GM18907 (cell line): Measurements from ENCODE around the gene TWSG1.
"Not testable (repeated sequence)": the region's sequence is repeated elsewhere in the genome, so short reads cannot be mapped to it uniquely, and the experiment has no call there.

Experiments used
- ATAC-seq: cut with Tn5 transposase; IDR thresholded peaks from one replicate; pipeline ENCODE4 v1.9.1; 2021; ENCODE audit warnings: mild to moderate bottlenecking, moderate library complexity; ENCODE audit not compliant: unreplicated experiment

Gene TWSG1

GRCh38 chr18:9421901-9422327, 87.3 kb downstream of the TWSG1 start:
- no peak for ATAC-seq

- ATAC-seq: no peak
Observed at GRCh38 chr18:9422816-9423519, 88.4 kb downstream of the TWSG1 start.

- ATAC-seq: not testable (repeated sequence)
Observed at GRCh38 chr18:9423648-9424047, 89.1 kb downstream of the TWSG1 start.

- not testable (repeated sequence) for ATAC-seq
Observed at GRCh38 chr18:9424235-9424634, 89.7 kb downstream of the TWSG1 start.

- no peak for ATAC-seq
Observed at GRCh38 chr18:9426753-9427152, 92.2 kb downstream of the TWSG1 start.

- no peak for ATAC-seq
Observed at GRCh38 chr18:9428301-9428706, 93.7 kb downstream of the TWSG1 start.

- no peak for ATAC-seq
Observed at GRCh38 chr18:9428862-9429661, 94.5 kb downstream of the TWSG1 start.

GRCh38 chr18:9429662-9429993, 95.1 kb downstream of the TWSG1 start:
- no peak for ATAC-seq

GRCh38 chr18:9430315-9430714, 95.7 kb downstream of the TWSG1 start:
- not testable (repeated sequence) for ATAC-seq

GRCh38 chr18:9431296-9431695, 96.7 kb downstream of the TWSG1 start:
- no peak for ATAC-seq

- ATAC-seq: not testable (repeated sequence)
Observed at GRCh38 chr18:9433122-9433521, 98.5 kb downstream of the TWSG1 start.

- no peak for ATAC-seq
Observed at GRCh38 chr18:9433671-9434121, 99.1 kb downstream of the TWSG1 start.

- no peak for ATAC-seq
Observed at GRCh38 chr18:9434122-9434701, 99.6 kb downstream of the TWSG1 start.

- no peak for ATAC-seq
Observed at GRCh38 chr18:9435041-9435440, 100.5 kb downstream of the TWSG1 start.

- ATAC-seq: no peak
Observed at GRCh38 chr18:9436206-9436929, 101.8 kb downstream of the TWSG1 start.

- ATAC-seq: no peak
Observed at GRCh38 chr18:9437021-9437437, 102.5 kb downstream of the TWSG1 start.

GRCh38 chr18:9437672-9438071, 103.1 kb downstream of the TWSG1 start:
- ATAC-seq: no peak

GRCh38 chr18:9441061-9441460, 106.5 kb downstream of the TWSG1 start:
- ATAC-seq: no peak

- ATAC-seq: no peak
Observed at GRCh38 chr18:9444549-9444948, 110.0 kb downstream of the TWSG1 start.

GRCh38 chr18:9446839-9447238, 112.3 kb downstream of the TWSG1 start:
- ATAC-seq: no peak

- ATAC-seq: no peak
Observed at GRCh38 chr18:9447334-9447733, 112.8 kb downstream of the TWSG1 start.
